ENCODE measurements around the gene CCAR1. TPM values are rescaled to one million over a fixed set of nuclear protein-coding genes. Genes with fewer than 3 reads are reported as not detected.

CCAR1 gene
- polyA plus RNA-seq, 2 of the 4 experiments (the other 2 are of a cell fraction) = 98.8 to 107 TPM

DNA sequence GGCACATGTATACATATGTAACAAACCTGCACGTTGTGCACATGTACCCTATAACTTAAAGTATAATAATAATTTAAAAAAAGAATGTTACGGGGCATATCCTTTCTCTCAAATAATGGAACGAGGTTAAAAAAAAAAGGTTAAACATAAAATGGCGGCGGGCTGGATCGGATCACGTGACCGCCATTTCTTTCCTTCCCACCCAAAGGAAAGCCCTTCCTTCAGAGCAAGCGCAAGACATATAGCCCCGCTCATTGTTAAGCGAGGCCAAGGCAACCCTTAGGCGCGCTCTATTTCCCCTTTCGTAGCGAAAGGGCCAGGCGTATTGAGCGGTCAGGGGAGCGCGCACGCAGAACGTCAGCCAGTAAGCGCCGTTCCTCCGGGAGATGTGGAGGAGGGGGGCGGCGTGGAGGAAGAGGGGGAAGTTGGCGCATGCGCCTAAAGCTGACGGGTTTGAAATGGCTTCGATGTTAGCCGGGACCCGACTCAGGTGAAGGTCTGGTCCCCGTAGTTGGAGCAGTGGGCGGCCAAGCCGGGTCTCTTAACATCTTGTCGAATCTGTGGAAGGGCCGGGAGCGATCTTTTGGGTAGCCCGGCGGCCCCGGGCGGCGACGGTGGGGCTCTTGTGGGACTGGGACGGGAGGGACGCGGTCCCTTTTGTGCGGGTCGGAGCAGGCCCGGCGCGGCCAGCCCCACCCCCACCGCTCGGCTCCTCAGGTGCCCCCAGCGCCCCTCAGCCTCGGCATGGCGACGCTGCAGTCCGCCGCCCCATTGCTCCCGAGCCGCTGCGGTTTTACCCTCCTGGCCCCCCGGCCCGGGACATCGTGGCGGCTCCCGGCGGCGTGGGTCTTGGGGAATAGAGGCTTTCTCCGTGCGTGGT, at the start of gene CCAR1 (continued):
- TF ChIP-seq FOSL2 (IDR thresholded peaks at IDR 0.05) (no peak), FOSL2 (CRISPR knock-in tag; IDR thresholded peaks at IDR 0.05) (no peak), ZFP36 (IDR thresholded peaks at IDR 0.05; ENCODE audit: borderline replicate concordance, partially characterized antibody) (no peak), HOXB13 (CRISPR knock-in tag; IDR thresholded peaks at IDR 0.05; ENCODE audit: low read depth) (no peak), CHD2 (IDR thresholded peaks at IDR 0.05; ENCODE audit: low read length, partially characterized antibody) (no peak), HOXB5 (CRISPR knock-in tag; IDR thresholded peaks at IDR 0.05) (peak; percentile 63; the same call in 1 of the 2 replicates), POLR2AphosphoS2 (conservative IDR thresholded peaks at IDR 0.05; ENCODE audit: low read length) (no peak), MAFK (IDR thresholded peaks at IDR 0.05; ENCODE audit: partially characterized antibody) (no peak), ZNF302 (CRISPR knock-in tag; IDR thresholded peaks at IDR 0.05) (no peak; the same call in 1 of the 2 replicates), BHLHE40 (IDR thresholded peaks at IDR 0.05; ENCODE audit: low read depth, low read length) (no peak), EHMT2 (IDR thresholded peaks at IDR 0.05; ENCODE audit: low read depth) (no peak), HOXA7 (CRISPR knock-in tag; IDR thresholded peaks at IDR 0.05) (no peak), HEYL (CRISPR knock-in tag; IDR thresholded peaks at IDR 0.05) (0 out of 2 replicates have a peak, but pooled peaks have one; percentile 57), CEBPB (IDR thresholded peaks at IDR 0.05) (no peak), KDM5A (IDR thresholded peaks at IDR 0.05) (peak; percentile 41; the same call in 1 of the 2 replicates), RARB (CRISPR knock-in tag; IDR thresholded peaks at IDR 0.05) (no peak), CBX2 (IDR thresholded peaks at IDR 0.05; ENCODE audit: borderline replicate concordance, low read depth) (no peak), SMC3 (IDR thresholded peaks at IDR 0.05) (no peak)
- TF ChIP-seq, protein P1, sequence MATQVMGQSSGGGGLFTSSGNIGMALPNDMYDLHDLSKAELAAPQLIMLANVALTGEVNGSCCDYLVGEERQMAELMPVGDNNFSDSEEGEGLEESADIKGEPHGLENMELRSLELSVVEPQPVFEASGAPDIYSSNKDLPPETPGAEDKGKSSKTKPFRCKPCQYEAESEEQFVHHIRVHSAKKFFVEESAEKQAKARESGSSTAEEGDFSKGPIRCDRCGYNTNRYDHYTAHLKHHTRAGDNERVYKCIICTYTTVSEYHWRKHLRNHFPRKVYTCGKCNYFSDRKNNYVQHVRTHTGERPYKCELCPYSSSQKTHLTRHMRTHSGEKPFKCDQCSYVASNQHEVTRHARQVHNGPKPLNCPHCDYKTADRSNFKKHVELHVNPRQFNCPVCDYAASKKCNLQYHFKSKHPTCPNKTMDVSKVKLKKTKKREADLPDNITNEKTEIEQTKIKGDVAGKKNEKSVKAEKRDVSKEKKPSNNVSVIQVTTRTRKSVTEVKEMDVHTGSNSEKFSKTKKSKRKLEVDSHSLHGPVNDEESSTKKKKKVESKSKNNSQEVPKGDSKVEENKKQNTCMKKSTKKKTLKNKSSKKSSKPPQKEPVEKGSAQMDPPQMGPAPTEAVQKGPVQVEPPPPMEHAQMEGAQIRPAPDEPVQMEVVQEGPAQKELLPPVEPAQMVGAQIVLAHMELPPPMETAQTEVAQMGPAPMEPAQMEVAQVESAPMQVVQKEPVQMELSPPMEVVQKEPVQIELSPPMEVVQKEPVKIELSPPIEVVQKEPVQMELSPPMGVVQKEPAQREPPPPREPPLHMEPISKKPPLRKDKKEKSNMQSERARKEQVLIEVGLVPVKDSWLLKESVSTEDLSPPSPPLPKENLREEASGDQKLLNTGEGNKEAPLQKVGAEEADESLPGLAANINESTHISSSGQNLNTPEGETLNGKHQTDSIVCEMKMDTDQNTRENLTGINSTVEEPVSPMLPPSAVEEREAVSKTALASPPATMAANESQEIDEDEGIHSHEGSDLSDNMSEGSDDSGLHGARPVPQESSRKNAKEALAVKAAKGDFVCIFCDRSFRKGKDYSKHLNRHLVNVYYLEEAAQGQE (IDR thresholded peaks at IDR 0.05) = no peak
- TF ChIP-seq, protein P2, sequence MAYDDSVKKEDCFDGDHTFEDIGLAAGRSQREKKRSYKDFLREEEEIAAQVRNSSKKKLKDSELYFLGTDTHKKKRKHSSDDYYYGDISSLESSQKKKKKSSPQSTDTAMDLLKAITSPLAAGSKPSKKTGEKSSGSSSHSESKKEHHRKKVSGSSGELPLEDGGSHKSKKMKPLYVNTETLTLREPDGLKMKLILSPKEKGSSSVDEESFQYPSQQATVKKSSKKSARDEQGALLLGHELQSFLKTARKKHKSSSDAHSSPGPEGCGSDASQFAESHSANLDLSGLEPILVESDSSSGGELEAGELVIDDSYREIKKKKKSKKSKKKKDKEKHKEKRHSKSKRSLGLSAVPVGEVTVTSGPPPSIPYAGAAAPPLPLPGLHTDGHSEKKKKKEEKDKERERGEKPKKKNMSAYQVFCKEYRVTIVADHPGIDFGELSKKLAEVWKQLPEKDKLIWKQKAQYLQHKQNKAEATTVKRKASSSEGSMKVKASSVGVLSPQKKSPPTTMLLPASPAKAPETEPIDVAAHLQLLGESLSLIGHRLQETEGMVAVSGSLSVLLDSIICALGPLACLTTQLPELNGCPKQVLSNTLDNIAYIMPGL (CRISPR knock-in tag; IDR thresholded peaks at IDR 0.05; ENCODE audit: borderline replicate concordance) = no peak
- TF ChIP-seq, protein P3, sequence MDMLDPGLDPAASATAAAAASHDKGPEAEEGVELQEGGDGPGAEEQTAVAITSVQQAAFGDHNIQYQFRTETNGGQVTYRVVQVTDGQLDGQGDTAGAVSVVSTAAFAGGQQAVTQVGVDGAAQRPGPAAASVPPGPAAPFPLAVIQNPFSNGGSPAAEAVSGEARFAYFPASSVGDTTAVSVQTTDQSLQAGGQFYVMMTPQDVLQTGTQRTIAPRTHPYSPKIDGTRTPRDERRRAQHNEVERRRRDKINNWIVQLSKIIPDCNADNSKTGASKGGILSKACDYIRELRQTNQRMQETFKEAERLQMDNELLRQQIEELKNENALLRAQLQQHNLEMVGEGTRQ (IDR thresholded peaks at IDR 0.05) = peak; percentile 97
- TF ChIP-seq, protein P4, sequence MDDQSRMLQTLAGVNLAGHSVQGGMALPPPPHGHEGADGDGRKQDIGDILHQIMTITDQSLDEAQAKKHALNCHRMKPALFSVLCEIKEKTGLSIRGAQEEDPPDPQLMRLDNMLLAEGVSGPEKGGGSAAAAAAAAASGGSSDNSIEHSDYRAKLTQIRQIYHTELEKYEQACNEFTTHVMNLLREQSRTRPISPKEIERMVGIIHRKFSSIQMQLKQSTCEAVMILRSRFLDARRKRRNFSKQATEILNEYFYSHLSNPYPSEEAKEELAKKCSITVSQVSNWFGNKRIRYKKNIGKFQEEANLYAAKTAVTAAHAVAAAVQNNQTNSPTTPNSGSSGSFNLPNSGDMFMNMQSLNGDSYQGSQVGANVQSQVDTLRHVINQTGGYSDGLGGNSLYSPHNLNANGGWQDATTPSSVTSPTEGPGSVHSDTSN (IDR thresholded peaks at IDR 0.05) = no peak

Data from A549 (cell line).